IgD-negative memory B cell (primary cell): ENCODE results near the gene HYAL2. TPM values are rescaled to one million over a fixed set of nuclear protein-coding genes. Genes with fewer than 3 reads are reported as not detected.
"Not testable (repeated sequence)": the region's sequence is repeated elsewhere in the genome, so short reads cannot be mapped to it uniquely, and the experiment has no call there.

Experiments
- H3K27ac Mint-ChIP-seq, 3 donors: one replicate each; pipeline ENCODE4 v1.8.0; 2020 to 2022; ENCODE audit warnings: mild to moderate bottlenecking in 3 of 3, mixed read lengths in 3 of 3, moderate library complexity in 1 of 3
- H3K27me3 Mint-ChIP-seq: one replicate; pipeline ENCODE4 v1.8.0; 2021; ENCODE audit warnings: mixed read lengths
- H3K36me3 Mint-ChIP-seq: one replicate; pipeline ENCODE4 v1.8.0; 2020; ENCODE audit warnings: mild to moderate bottlenecking, mixed read lengths
- H3K4me1 Mint-ChIP-seq, 3 donors: one replicate each; pipeline ENCODE4 v1.8.0; 2020 to 2022; ENCODE audit warnings: mixed read lengths in 3 of 3, mild to moderate bottlenecking in 1 of 3
- H3K4me3 Mint-ChIP-seq, 4 donors: one replicate each; pipeline ENCODE4 v1.8.0; 2020 to 2022; ENCODE audit warnings: mild to moderate bottlenecking in 4 of 4, mixed read lengths in 4 of 4, moderate library complexity in 3 of 4
- H3K9me3 Mint-ChIP-seq, 3 donors: one replicate each; pipeline ENCODE4 v1.8.0; 2020 to 2021; ENCODE audit warnings: mixed read lengths in 3 of 3, mild to moderate bottlenecking in 1 of 3
- polyA plus RNA-seq: library from polyadenylated mRNA; unstranded; fragments of 300-500 nt; fragmentation: Illumina TruSeq; gene quantifications from one replicate; pipeline ENCODE4 v1.2.3, GENCODE V29; 2021

The HYAL2 gene
- polyA plus RNA-seq, 1 donor from 2014 or later: 7.3 TPM

- Mint-ChIP-seq H3K27ac (peak overlapping the region in 1 of 3 donors; percentile 60), H3K4me3 (peak overlapping the region in 2 of 4 donors; percentile 67 to 68), H3K36me3 (peaks cover 4% of the 10 kb centered on the region)
Measured at GRCh38 chr3:50289130-50289529, 33.4 kb downstream of the HYAL2 start.

GRCh38 chr3:50288387-50289007 lies 34.0 kb downstream of the HYAL2 start:
- H3K9me3 Mint-ChIP-seq: no peaks in the 10 kb centered on the region
- peaks cover 9 to 14% (median 10%) of the 10 kb centered on the region in 3 donors for H3K4me1 Mint-ChIP-seq
- H3K27ac Mint-ChIP-seq: peak overlapping the region in 2 of 3 donors; percentile 35 to 42
- H3K27me3 Mint-ChIP-seq: no peaks in the 10 kb centered on the region
- peaks cover 4% of the 10 kb centered on the region for H3K36me3 Mint-ChIP-seq
- peak overlapping the region in 1 of 4 donors; percentile 68 for H3K4me3 Mint-ChIP-seq

More at GRCh38 chr3:50289130-50289529, 33.4 kb downstream of the HYAL2 start:
- Mint-ChIP-seq H3K27me3 (no peaks in the 10 kb centered on the region), H3K4me1 (peaks cover 9 to 14% (median 10%) of the 10 kb centered on the region in 3 donors), H3K9me3 (no peaks in the 10 kb centered on the region)

- peaks cover 5% of the 10 kb centered on the region in 3 donors for H3K4me1 Mint-ChIP-seq
- no peaks in the 10 kb centered on the region for H3K27me3 Mint-ChIP-seq
- H3K27ac Mint-ChIP-seq: no peak overlapping the region
- peaks cover 4% of the 10 kb centered on the region for H3K36me3 Mint-ChIP-seq
- no peaks in the 10 kb centered on the region for H3K9me3 Mint-ChIP-seq
- H3K4me3 Mint-ChIP-seq: no peak overlapping the region
Measured at GRCh38 chr3:50287262-50287661, 35.3 kb downstream of the HYAL2 start.

GRCh38 chr3:50286322-50287227 lies 36.0 kb downstream of the HYAL2 start:
- Mint-ChIP-seq H3K9me3 (no peaks in the 10 kb centered on the region), H3K4me3 (no peak overlapping the region), H3K27ac (no peak overlapping the region), H3K36me3 (peaks cover 4% of the 10 kb centered on the region), H3K27me3 (no peaks in the 10 kb centered on the region), H3K4me1 (peaks cover 4 to 5% (median 4%) of the 10 kb centered on the region in 3 donors)

DNA sequence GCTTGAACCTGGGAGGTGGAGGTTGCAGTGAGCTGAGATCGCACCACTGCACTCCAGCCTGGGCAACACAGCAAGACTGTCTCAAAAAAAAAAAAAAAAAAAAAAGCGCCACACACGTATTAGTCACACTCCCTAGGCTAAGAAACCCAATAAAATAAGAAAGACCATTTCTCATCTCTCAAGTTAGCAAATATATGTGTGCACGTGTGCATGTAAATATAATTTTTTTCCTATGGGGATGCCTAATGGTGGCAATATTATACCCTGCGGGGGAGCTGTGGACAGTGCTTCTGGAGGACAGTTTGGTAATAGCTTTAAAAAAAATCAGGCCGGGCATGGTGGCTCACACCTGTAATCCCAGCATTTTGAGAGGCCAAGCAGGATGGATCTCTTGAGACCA lies 38.4 kb downstream of the HYAL2 start:
- not testable (repeated sequence) for H3K36me3 Mint-ChIP-seq, H3K27me3 Mint-ChIP-seq, H3K4me1 Mint-ChIP-seq, H3K9me3 Mint-ChIP-seq, H3K4me3 Mint-ChIP-seq
- peak overlapping the region in 1 of 3 donors; percentile 16 for H3K27ac Mint-ChIP-seq

DNA sequence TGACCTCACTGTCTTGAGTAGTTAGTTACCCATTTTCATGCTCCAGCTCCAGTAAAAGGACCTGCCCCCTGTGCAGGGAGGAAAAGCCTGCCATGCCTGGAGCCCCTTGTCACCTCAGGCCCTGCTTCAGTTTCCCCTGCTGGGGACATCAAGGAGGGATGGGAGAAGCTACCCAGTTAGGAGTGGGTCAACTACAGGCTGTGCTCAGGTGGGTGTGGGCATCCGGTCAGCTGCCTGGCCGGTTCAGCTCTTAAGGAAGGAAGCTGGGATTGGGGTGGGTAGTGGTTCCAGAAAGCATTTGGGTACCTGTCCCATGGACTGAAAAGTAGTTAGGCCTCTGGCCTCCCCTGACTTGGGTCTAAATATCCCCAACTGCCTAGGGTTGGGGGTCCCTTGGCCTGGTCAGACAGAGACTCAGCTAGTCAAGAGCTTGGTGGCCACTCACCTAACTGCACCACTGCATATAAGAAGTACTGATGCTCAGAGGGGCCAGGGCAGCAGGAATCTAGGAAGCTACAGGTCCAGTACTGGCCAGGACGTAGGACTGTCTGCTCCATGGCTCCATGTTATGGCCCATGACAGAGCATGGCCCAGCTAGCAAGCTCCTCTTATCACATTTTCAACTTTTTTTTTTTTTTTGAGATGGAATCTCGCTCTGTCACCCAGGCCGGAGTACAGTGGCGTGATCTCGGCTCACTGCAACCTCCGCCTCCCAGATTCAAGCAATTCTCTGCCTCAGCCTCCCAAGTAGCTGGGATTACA lies 43.1 kb downstream of the HYAL2 start:
- peaks cover 1 to 7% (median 4%) of the 10 kb centered on the region in 3 donors for H3K4me1 Mint-ChIP-seq
- no peaks in the 10 kb centered on the region for H3K9me3 Mint-ChIP-seq
- H3K27me3 Mint-ChIP-seq: peaks cover 20% of the 10 kb centered on the region
- no peaks in the 10 kb centered on the region for H3K36me3 Mint-ChIP-seq
- no peak overlapping the region for H3K27ac Mint-ChIP-seq
- no peak overlapping the region for H3K4me3 Mint-ChIP-seq

GRCh38 chr3:50278880-50279224 lies 43.7 kb downstream of the HYAL2 start, which contains the start of gene LSMEM2:
TSS of gene LSMEM2 (plus strand) at chr3:50279087. CDS start at chr3:50279114, 27 bp downstream.
- Mint-ChIP-seq H3K27ac (peak within 1 kb of the TSS in 2 of 3 donors; percentile 58 to 78), H3K4me3 (no peak within 1 kb of the TSS), H3K27me3 (peaks cover 25% of the 10 kb centered on the region), H3K36me3 (no peaks in the 10 kb centered on the region), H3K4me1 (peaks cover 6 to 11% (median 8%) of the 10 kb centered on the region in 3 donors), H3K9me3 (no peaks in the 10 kb centered on the region)

GRCh38 chr3:50278123-50278879 lies 44.2 kb downstream of the HYAL2 start:
- Mint-ChIP-seq H3K4me1 (peaks cover 6 to 11% (median 9%) of the 10 kb centered on the region in 3 donors), H3K4me3 (no peak overlapping the region), H3K27me3 (peaks cover 27% of the 10 kb centered on the region), H3K27ac (peak overlapping the region in 2 of 3 donors; percentile 58 to 78), H3K36me3 (no peaks in the 10 kb centered on the region), H3K9me3 (no peaks in the 10 kb centered on the region)

- Mint-ChIP-seq H3K9me3 (no peaks in the 10 kb centered on the region), H3K27me3 (peaks cover 31% of the 10 kb centered on the region), H3K4me3 (no peak overlapping the region), H3K4me1 (peaks cover 12 to 19% (median 16%) of the 10 kb centered on the region in 3 donors), H3K36me3 (no peaks in the 10 kb centered on the region), H3K27ac (no peak overlapping the region)
Measured at GRCh38 chr3:50276762-50277101, 45.8 kb downstream of the HYAL2 start.

- Mint-ChIP-seq H3K4me1 (peaks cover 12 to 19% (median 16%) of the 10 kb centered on the region in 3 donors), H3K4me3 (peak overlapping the region in 2 of 4 donors; percentile 24 to 57), H3K27me3 (peaks cover 31% of the 10 kb centered on the region), H3K27ac (peak overlapping the region in 1 of 3 donors; percentile 23), H3K9me3 (no peaks in the 10 kb centered on the region), H3K36me3 (no peaks in the 10 kb centered on the region)
Measured at GRCh38 chr3:50275996-50276761, 46.4 kb downstream of the HYAL2 start.

GRCh38 chr3:50275141-50275995 lies 47.2 kb downstream of the HYAL2 start:
- peak overlapping the region in 1 of 3 donors; percentile 16 for H3K27ac Mint-ChIP-seq

DNA sequence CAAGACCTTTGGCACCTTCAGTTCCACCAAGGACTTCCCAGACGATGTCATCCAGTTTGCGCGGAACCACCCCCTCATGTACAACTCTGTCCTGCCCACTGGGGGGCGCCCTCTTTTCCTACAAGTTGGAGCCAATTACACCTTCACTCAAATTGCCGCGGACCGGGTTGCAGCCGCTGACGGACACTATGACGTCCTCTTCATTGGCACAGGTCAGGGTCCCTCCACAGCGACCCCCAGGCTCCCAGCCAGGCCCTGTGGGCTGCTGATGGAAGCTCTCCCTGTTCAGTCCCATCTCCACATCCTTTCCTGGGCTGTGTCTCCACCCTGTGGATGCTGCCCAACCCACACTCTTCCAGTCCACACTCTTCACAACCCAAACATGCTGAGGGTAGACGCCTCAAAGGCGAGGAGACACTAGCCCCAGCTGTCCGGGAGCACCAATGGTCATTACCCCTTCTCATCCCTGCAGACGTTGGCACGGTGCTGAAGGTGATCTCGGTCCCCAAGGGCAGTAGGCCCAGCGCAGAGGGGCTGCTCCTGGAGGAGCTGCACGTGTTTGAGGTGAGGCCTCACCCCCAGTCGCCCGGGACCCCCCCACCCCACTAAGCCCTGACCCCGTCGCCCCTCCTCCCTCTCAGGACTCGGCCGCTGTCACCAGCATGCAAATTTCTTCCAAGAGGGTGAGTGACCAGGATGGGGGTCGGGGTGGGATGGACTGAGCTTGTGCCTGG lies 48.0 kb downstream of the HYAL2 start:
- Mint-ChIP-seq H3K4me1 (peaks cover 12 to 19% (median 16%) of the 10 kb centered on the region in 3 donors), H3K4me3 (peak overlapping the region; percentile 47 to 82 (median 63)), H3K36me3 (no peaks in the 10 kb centered on the region), H3K9me3 (no peaks in the 10 kb centered on the region), H3K27me3 (peaks cover 31% of the 10 kb centered on the region), H3K27ac (peak overlapping the region; percentile 16 to 92 (median 69))

More at GRCh38 chr3:50275141-50275995, 47.2 kb downstream of the HYAL2 start:
- peaks cover 12 to 19% (median 16%) of the 10 kb centered on the region in 3 donors for H3K4me1 Mint-ChIP-seq
- H3K9me3 Mint-ChIP-seq: no peaks in the 10 kb centered on the region
- H3K4me3 Mint-ChIP-seq: peak overlapping the region in 1 of 4 donors; percentile 23
- peaks cover 31% of the 10 kb centered on the region for H3K27me3 Mint-ChIP-seq
- H3K36me3 Mint-ChIP-seq: no peaks in the 10 kb centered on the region
